ENCODE data around the gene RBKS.
A peak's percentile ranks its signal among the peaks of the same experiment; 100 is the strongest.

RBKS gene

DNA sequence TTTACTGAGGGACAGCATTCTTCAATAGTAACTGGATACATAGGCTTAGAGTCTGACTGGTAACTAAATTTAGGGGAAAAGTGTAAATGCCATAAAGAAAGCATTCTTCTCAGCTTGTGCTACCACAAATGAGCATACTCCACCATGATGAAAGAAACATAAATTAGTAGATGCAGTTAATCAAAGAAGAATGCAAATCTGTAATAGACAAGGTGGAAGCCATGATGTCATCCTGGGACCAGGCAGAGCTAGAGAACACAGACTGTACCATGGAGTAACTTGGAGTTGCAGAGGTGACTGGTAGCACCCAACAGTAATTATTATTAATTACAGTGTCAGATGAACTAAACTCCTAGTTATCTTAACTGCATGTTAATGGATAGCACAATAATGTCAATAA, 51.7 kb downstream of the RBKS start:
- no peak for DNase-seq (ENCODE audit: low read depth in 4 of 4, low spot score in 1 of 4)

DNA sequence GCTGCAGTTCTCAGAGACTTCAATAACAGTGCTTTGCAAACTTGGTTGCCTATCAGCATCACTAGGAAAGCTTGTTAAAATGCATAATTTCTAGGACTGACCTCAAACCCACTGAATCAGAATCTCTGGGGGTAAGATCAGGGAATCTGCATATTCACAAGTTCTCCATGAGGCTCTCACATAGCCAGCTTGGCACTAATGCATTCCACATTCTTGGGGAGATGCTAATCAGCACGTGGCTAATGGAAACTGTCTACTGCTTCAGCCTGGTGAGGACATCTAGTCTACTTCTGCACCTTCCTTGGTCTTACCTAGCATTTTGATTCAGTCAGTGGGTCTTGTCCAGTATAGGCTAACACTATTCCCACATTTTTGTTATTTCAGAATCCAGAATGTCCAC, 56.3 kb downstream of the RBKS start:
- DNase-seq (ENCODE audit: low read depth in 4 of 4, low spot score in 1 of 4), result no peak

GRCh38 chr2:27832396-27832795, 57.8 kb downstream of the RBKS start:
- no peak for DNase-seq (ENCODE audit: low read depth in 4 of 4, low spot score in 1 of 4)

- DNase-seq (ENCODE audit: low read depth in 4 of 4, low spot score in 1 of 4), result no peak
Measured at GRCh38 chr2:27831279-27832050, 58.7 kb downstream of the RBKS start.

GRCh38 chr2:27830656-27831055, 59.5 kb downstream of the RBKS start:
- no peak for DNase-seq (ENCODE audit: low read depth in 4 of 4, low spot score in 1 of 4)

DNA sequence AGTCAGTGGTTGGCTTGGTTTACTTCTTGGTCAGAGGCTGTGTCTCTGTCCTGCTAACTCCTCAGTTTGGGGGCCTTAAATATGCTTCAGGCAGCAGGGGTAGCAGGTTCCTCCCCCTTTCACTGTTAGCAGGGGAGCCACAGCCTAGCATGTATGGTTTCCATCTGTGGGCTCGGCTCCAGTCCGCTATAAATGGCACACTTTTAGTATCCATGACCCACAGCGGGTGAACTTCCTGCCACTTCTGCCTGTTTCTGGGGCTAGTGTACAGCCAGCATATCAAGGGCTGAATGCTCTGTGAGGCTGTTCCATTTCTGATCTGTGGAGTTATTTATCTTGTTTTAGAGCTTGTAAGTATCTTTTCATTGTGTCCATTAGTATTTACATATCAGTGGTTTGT, 60.4 kb downstream of the RBKS start:
- no peak for DNase-seq (ENCODE audit: low read depth in 4 of 4, low spot score in 1 of 4)

DNA sequence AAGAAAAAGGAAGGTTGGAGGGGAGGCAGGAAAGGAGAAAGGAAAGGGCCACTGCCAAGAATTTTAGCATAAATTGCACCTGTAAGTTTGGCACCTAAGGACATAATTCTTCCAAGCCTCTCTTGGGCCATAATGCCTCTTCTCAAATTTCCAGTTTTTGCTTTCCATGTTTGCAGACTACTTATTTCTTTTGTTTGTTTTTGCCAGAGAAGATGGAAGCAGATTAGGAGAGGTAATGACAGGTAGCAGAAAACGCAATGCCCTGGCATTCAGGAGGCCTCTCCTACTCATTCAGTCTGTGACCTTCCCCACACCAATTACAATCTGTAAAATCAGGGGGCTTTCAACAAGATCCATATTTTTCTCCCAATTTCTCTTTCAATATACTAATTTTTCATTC, 61.9 kb downstream of the RBKS start:
- no peak for DNase-seq (ENCODE audit: low read depth in 4 of 4, low spot score in 1 of 4)

- no peak for DNase-seq (ENCODE audit: low read depth in 4 of 4, low spot score in 1 of 4)
Measured at GRCh38 chr2:27824401-27824800, 65.8 kb downstream of the RBKS start.

GRCh38 chr2:27823569-27823968, 66.6 kb downstream of the RBKS start:
- no peak for DNase-seq (ENCODE audit: low read depth in 4 of 4, low spot score in 1 of 4)

DNA sequence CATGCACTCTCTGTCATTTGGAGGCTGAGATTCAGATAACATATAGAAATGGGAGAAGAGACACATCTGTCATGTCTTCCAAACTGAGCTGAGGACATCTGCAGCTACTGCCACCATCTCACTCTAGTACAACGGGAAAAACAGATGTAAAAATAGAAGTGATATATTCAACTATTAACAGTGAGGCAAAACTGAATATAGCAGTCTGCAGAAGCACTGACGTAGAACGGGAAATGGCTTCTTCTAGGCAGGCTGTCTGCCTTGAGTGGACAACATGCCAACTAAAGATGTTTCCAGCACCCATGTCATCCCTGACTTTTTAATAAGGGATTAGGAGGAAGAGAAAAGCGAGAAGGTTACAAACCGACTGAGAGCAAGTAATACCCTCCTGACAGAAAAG, 67.1 kb downstream of the RBKS start:
- no peak for DNase-seq (ENCODE audit: low read depth in 4 of 4, low spot score in 1 of 4)

DNA sequence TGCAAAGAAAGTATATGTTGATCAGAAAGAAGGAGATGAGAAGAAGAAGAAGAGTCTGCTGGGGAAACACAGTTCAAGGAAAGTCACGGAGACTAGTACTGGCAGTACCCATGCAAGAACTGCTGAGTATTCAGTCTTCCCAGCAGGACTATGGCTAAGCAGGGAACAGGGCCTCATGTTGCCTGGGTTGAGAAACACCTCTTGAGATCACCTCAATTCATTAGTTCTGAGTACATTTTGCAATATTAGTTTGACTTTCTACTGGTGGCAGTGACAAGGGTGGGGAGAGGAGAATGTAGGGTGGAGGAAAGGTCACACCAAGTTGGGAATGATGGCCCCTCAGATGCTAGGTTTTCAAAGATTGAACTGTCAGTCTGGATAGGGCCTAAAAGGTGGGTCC, 68.1 kb downstream of the RBKS start:
- DNase-seq (ENCODE audit: low read depth in 4 of 4, low spot score in 1 of 4), result no peak

- DNase-seq (ENCODE audit: low read depth in 4 of 4, low spot score in 1 of 4), result no peak
Measured at GRCh38 chr2:27815860-27816438, 74.2 kb downstream of the RBKS start.

- DNase-seq (ENCODE audit: low read depth in 4 of 4, low spot score in 1 of 4), result no peak
Measured at GRCh38 chr2:27814758-27815157, 75.4 kb downstream of the RBKS start.

GRCh38 chr2:27811768-27812167, 78.4 kb downstream of the RBKS start:
- DNase-seq (ENCODE audit: low read depth in 4 of 4, low spot score in 1 of 4), result no peak

- no peak for DNase-seq (ENCODE audit: low read depth in 4 of 4, low spot score in 1 of 4)
Measured at GRCh38 chr2:27810455-27810854, 79.7 kb downstream of the RBKS start.

GRCh38 chr2:27809761-27810241, 80.4 kb downstream of the RBKS start:
- DNase-seq (ENCODE audit: low read depth in 4 of 4, low spot score in 1 of 4), result no peak

- no peak for DNase-seq (ENCODE audit: low read depth in 4 of 4, low spot score in 1 of 4)
Measured at GRCh38 chr2:27808984-27809383, 81.2 kb downstream of the RBKS start.

DNA sequence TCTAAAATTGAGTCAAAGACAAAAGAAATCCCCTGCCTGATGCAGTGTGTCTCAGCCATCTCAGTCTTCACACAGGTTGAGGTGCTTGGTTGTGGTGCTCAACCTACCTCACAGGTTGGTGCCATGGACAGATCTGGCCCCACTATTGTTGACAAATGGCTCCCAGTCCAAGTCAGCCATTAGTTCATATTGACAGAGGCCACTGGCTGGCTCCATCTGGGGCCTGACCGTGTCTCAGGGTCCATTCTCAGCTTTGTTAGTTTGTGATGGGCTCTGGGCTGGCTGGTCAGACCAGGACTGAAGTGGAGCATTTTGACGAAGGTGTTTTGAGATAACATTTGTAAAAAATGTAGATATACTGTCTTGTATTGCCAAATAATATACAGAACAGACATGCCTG, 81.8 kb downstream of the RBKS start:
- no peak for DNase-seq (ENCODE audit: low read depth in 4 of 4, low spot score in 1 of 4)

GRCh38 chr2:27807476-27807875, 82.7 kb downstream of the RBKS start:
- DNase-seq (ENCODE audit: low read depth in 4 of 4, low spot score in 1 of 4), result peak in 1 of 4 experiments; percentile 3

- DNase-seq (ENCODE audit: low read depth in 4 of 4, low spot score in 1 of 4), result no peak
Measured at GRCh38 chr2:27806311-27807059, 83.7 kb downstream of the RBKS start.

- no peak for DNase-seq (ENCODE audit: low read depth in 4 of 4, low spot score in 1 of 4)
Measured at GRCh38 chr2:27805180-27805579, 85.0 kb downstream of the RBKS start.

GRCh38 chr2:27804146-27804545, 86.0 kb downstream of the RBKS start:
- no peak for DNase-seq (ENCODE audit: low read depth in 4 of 4, low spot score in 1 of 4)
